ENCODE measurements around the gene SNAPIN.

The SNAPIN gene

GRCh38 chr1:153679337-153680119 is 21.0 kb downstream of the SNAPIN start:
- DNase-seq: peak; percentile 26

- no peak for DNase-seq
Measured at GRCh38 chr1:153680120-153680403, 21.6 kb downstream of the SNAPIN start.

GRCh38 chr1:153682730-153683129 is 24.2 kb downstream of the SNAPIN start:
- no peak for DNase-seq

GRCh38 chr1:153683854-153684253 is 25.4 kb downstream of the SNAPIN start:
- no peak for DNase-seq

GRCh38 chr1:153684892-153685291 is 26.4 kb downstream of the SNAPIN start:
- no peak for DNase-seq

- DNase-seq: no peak
Measured at GRCh38 chr1:153685544-153686340, 27.2 kb downstream of the SNAPIN start.

- no peak for DNase-seq
Measured at GRCh38 chr1:153687346-153688125, 29.0 kb downstream of the SNAPIN start.

GRCh38 chr1:153688276-153688675 is 29.8 kb downstream of the SNAPIN start:
- DNase-seq: no peak

- no peak for DNase-seq
Measured at GRCh38 chr1:153688736-153689328, 30.3 kb downstream of the SNAPIN start.

GRCh38 chr1:153693466-153693865 is 35.0 kb downstream of the SNAPIN start:
- no peak for DNase-seq

- DNase-seq: no peak
Measured at GRCh38 chr1:153696741-153697140, 38.2 kb downstream of the SNAPIN start.

GRCh38 chr1:153697191-153698019 is 38.9 kb downstream of the SNAPIN start:
- no peak for DNase-seq

GRCh38 chr1:153698020-153698922 is 39.8 kb downstream of the SNAPIN start:
- no peak for DNase-seq

- no peak for DNase-seq
Measured at GRCh38 chr1:153698923-153699714, 40.6 kb downstream of the SNAPIN start.

- DNase-seq: no peak
Measured at GRCh38 chr1:153699768-153700167, 41.3 kb downstream of the SNAPIN start.

- DNase-seq: no peak
Measured at GRCh38 chr1:153705484-153705883, 47.0 kb downstream of the SNAPIN start.

GRCh38 chr1:153711026-153711425 is 52.5 kb downstream of the SNAPIN start:
- DNase-seq: no peak

Measured in central memory CD4-positive, alpha-beta T cell (primary cell).